C1 segment of cervical spinal cord (tissue), 14 donors: ENCODE measurements around the gene AOC1.

ENCODE experiments used
- DNase-seq, 14 donors: peaks; one replicate each; lab custom pipeline; 2025; lab: John Stamatoyannopoulos, UW

The AOC1 gene

DNA sequence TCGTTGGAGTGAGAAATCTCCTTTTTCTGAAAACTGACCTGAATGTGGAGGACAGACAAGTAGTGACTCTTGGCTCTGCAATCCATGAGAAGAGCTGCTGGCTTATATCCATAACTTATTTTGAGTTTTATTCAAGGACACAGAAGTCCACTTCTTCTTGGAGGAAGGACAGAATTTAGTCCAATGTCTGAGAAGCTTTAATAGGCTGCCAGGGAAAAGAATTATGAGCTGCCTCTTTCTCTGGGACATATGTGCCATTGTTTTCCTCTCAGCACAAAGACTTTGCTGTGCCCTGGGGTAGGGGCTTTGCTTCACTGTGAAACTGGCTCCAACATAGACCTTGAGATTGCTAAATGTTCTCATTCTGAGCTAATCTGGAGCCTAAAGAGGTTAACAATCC, 20.5 kb upstream of the AOC1 start:
- peak in 1 of 14 donors; percentile 29 for DNase-seq

DNA sequence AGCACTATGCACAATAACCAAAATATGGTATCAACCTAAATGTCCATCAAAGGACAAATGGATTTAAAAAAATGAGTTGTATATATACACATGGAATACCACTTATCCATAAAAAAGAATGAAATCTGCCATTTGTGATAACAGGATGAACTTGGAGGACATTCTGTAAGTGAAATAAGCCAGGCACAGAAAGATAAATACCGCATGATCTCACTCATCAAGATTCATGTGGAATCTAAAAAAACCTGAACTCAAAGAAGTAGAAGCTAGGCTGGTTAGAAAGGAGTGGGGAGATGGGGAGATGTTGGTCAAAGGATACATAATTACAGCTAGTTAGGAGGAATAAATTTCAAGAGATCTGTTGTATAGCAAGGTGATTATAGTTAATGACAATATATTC, 17.3 kb upstream of the AOC1 start:
- DNase-seq, result no peak

DNA sequence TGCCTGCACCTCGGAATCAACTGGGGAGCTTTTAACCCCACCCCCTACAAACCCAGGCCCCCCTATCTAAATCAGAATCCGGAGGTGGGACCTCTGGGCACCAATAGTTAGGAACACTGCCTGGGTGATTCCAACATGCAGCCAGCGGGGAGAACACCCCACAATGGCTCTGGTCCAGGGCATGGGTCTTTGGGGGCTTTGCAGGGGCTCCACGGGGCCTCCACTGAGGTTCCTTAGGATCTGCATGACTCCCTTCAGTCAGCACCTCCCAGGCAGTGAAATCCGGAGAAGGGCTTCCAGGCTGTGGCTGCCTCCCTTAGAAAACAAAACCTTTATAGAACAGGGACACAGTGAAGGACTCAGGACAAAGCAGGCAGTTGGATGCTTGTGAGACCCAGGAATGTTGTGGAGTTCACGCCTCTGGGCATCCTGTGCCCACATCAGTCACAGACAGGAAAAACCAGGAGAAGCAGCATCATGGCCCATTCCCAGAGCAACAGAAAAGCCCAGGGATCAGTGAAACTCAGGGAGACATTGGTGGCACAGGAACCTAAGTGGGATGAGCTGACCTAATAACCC, 16.5 kb upstream of the AOC1 start:
- DNase-seq, result no peak

DNA sequence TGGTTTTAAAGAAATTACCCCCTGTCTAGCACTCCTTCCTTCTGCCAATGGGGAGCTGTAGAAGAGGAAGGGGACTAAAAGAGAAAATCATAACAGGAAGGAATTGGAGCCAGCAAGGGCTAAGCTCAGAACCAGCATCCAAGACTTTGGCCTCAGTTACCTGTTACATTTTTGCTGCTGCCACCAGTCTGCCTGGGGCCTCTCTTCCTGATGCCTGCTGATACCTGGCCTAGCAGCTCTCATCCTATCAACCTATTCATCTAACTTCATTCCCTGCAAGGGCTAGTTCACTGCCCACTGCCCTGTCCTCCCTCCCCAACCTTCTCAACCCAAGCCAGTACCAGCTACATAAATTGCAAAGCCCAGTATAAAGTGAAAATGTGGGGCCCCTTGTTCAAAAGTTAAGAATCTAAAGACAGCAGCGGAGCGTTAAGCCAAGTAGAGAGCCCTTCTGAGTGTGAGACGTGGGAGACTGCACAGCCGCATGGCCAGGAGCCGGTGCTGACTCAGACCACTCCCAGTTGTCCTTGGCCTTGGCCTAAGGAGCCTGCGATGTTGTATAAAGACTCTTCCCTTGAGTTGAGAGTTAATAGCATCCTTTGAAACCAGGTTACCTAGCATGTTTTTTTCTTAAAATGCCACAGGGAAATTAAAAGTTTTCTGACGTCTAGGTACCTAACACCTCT, 13.2 kb upstream of the AOC1 start:
- DNase-seq, result no peak

DNA sequence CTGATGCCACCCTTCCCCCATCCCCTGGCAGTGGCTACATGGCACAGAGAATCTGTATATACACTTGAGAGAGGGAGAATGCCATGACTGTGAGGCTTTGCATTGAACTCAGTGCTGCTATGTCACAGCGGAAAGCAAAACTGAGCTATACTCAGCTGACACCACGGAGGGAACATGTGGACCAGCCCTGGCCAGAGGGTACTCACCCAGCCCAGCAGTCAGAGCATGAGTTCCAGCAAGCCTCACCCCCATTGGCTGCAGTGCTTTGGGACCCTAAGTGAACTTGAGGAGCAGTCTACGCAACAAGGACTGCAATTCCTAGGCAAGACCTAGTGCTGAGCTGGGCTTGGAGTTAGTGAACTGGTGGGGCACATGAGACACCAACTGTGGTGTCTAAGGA, 10.3 kb upstream of the AOC1 start:
- no peak for DNase-seq

DNA sequence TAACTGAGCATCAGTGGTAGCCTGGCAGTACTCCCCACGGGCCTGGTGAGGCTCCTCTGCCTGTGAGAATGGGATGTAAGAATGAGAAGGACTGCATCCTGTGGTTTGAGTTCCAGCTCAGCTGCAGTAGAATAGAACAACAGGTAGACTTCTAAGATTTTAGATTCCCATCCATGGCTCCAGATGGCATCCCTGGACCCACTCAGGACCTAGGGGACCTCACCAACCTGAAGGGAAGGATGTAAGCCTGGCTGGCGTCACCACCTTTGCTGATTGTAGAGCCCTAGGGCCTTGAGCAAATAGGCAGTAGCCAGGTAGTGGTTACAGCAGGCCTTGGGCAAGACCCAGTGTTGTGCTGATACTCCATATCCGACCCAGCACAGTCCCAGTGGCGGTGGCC, 9.6 kb upstream of the AOC1 start:
- DNase-seq, result no peak

DNA sequence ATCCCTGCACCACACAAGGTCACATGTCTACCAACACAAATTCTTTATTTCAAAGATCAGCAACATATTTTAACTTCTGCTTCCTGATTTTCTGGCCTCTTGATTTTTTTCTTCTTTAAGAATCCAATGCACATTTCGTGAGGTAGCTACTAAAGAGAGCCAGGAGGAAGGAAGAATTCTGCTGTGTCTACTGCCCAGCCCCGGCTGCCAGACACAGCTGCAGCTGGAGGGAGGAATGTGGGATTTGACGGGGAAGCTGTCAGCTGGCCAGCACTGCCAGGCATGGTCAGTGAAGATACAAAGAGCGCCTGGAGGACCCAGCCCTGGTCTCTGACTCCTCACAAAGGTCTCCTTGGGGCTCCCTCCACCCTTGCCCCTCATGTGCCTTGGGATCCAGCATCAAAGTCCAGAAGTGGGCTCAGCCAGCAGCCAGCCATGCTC, 6.9 kb upstream of the AOC1 start:
- peak in 6 of 14 donors; percentile 12 to 70 (median 26) for DNase-seq

DNA sequence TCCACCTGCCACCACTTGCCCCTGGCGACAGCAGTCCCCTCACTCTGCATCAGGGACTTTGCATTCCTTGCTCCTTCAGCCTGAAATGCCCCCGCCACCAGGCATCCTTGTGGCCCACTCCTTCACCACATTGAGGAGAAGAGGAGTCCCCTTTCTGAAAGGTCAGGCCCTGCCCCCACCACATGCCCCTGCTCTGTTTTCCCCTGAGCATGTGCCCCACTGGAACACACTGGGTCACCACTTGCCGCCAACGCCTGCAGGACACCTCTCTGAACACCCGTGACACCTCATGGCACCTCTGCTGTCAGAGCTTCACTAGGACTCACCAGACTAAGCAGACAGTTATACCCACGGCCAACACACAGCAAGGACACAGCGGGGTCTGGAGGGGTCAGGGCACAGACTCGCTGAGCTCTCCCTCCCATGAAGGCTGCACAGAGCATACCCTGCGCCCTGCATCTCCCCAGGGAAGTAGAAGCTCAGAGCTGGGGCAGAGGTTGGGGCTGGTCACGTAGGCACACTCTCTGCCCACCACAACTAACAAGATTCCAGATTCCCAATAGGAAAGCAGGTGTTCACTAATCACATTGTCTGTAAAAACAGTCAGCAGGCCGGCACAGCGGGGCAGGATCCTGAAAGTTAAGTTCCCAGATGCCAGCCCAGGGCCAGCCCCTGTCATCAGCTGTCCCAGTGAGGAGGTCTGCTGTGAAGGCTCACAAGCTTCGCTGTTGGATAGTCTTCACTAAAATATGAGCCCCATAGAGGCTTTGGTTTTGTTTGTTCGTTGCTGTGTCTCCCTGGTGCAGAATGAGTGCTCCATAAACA, 5.8 kb upstream of the AOC1 start:
- DNase-seq, result no peak

DNA sequence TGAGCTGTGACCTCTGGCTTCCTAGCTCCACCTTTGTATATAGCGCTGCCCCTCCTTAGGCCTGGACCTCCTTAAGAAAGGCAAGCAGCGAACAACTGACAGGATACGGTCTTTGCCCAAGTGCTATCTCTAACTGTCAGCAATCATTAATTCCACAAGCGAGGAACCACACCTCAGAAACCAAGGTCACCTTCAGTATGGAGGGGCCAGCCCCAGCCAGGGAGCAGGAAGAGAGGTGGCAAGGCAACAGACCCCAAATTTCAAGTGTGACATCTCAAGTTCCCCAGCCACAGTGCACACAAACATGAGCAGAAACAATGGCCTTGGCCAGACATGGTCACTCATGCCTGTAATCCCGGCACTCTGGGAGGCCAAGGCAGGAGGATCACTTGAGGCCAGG, 4.8 kb upstream of the AOC1 start:
- DNase-seq, result no peak

DNA sequence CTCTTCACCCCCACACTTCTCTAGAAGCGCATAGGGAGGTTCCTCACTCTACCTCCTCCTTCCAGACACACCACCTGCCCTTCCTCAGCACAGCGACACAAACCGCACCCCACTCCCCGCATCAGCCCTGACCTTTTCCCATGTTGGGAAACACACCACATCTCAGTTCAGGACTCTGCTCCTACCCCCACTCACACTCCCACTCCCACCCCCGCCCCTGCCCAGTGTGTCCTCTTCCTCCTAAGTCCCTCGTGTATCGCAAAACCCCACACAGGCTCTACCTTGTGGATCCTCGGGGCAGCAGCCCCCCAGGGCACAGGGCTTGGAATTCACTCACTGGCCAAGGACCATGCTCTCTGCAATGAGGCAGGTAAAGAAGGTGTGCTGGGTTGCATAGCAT, 4.2 kb upstream of the AOC1 start:
- no peak for DNase-seq

DNA sequence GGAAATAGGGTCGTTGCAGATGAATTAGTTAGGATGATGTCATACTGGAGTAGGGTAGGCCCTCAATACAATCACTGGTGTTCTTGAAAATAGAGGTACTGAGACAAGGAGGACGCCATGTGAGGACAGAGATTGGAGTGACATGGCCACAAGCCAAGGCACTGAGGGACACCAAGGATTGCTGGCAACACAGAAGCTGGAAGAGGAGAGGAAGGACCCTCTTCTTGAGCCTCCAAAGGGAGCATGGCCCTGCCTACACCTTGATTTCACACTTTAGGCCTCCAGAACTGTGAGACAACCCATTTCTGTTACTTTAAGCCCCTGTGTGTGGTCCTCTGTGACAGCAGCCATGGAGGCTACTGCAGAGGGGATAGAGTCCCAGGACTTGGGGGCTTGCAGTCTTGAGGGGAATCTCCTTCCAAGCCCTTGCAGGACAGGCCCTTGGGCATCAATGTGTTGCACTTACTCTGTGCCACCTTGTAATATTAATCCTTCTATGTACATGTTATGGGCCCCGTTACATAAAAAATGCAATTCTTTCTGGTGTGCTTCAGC, 3.7 kb upstream of the AOC1 start:
- DNase-seq, result no peak

DNA sequence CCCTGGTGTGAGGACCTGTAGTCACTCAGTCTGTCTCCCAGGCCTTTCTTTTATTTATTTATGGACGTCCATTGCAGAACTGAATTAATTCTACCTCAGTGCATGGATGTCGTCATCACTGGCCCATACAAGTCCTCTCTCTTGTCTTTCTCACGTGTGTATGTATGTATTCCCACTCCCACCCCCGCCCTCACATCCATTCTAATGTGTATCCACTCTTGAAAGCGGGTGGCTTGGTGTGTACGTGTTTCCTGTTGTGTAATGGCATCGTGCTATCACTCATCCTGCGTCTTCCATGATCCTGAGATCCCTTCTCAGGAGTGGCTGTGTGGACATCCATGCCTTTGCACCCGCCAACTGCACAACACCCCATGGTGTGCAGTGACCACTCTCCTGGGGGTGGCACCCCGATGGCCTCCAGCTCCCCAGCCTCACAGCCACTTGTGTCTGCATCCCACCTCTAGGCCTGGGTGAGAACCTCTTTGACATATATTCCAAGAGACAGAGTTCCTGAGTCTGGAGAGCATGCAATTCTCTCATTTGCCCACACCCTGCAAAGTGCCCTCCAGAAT, 3.0 kb upstream of the AOC1 start:
- DNase-seq, result no peak

DNA sequence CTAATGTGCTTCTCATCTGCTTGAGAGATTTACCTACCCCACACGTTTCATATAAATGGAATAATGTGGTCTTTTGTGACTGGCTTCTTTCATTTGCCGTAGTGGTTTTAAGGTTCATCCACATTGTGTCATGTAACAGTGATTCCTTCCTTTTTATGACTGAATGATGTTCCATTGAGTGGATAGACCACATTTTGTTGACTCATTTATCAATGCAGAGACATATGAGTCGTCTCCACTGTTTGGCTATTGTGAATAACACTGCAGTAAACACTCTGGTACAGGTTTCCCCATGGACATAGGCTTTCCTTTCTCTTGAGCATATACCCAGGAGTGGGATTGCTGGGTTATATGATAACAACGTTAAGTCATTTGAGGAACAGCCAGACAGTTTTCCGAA, 2.0 kb upstream of the AOC1 start:
- DNase-seq, result no peak

DNA sequence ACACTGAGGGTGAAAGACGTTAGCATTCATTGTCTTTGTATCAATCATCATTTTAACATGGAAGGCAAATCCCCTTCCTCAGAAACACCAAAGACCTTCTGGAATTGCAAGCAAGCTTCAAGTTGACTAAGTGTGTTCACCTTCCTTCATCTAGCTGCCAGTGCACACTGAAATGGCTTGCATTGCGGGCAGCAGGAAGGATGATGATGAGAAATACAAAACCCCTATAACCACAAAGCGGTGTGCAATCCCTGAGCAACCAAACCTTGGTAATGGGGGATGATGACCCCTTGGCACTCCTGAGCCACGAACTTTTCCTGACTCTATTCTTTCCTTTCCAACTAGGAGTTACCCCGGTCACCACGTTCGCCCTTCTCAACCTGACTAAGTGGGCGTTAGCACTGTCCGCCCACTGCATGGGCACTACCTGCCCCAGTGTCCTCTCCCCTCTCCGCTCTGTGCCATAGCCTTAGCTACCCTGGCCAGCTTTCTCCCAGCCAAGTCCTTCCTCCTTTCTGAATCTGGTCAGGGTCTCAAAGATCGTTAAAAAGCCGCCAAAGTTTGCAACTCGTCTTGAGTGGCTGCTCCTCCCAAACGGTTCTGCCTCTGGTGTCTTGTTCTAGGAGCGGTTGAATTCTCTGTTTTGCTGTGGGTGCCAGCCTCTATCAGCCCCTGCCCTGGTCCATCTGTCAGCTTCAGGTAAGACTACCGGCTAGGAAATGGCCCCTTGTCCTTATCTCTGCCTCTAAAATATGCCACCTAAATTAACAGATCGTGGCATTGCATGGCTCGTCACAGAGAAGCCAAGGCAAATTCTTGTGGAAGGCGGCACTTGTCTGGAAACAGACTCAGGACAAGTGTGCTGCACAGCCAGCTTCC, 586 bp upstream of the AOC1 start:
- DNase-seq, result no peak

DNA sequence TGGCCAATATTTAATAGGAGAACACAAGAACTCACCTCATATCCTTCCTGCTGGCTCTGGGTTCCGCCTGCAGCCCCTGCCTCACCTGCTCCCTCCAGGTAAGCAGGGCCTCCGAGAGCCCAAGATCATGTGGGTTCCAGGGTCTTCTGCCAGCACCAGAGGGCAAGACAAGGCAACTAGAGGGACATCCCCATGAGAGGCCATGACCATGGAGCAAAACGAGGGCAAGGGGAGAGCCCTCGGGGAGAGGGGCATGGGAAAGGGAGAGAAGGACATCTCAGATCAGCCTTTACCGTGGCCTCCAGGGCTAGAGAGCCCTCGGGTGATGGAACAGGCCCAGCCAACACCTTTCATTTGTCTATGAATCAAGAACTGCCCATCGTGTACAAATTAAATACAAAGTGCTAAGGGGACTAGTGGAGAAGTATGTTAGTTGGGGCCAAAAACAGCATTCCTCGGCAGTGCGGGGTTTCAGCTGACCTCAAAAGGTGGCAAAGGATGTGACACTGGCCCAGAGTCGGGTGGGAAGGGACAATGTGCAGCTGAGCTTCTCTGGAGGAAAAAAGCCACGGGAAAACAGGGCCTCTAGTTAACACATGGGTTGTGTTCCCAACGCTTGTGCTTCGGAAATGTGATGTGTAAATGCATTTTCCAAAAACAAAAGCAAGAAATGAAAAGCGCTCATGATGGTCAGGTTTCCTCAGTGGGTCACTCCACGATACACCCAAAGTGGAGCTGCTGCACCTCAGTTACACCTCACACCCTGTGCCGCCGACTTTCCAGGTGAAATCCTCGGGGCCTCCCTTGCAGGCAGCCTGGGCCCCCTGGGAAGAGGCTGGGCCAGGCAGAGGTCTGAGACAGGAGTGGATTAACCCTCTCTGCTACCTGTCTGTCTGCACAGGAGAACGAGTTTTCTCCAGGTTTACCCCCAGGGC, 2.0 kb downstream of the AOC1 start:
- DNase-seq, result no peak

DNA sequence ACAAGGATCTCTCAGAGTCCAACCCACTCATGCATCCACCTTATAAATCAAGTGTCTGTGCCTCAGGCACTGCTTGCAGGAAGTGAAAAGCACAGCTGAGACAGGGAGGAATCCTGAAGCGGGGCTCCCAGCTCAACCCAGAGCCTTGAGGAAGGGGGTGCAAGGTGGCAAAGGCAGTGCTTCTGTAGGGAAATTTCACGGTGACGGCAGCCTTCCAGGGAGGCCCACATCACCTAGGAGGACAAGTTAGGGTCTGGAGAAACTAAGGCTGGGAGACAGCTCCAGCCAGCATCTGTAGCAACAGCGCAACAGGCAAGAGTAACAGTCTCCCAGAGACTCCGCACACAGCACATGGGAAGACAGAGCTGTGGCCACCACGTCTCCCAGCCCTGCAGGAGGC, 2.7 kb downstream of the AOC1 start:
- DNase-seq, result no peak

DNA sequence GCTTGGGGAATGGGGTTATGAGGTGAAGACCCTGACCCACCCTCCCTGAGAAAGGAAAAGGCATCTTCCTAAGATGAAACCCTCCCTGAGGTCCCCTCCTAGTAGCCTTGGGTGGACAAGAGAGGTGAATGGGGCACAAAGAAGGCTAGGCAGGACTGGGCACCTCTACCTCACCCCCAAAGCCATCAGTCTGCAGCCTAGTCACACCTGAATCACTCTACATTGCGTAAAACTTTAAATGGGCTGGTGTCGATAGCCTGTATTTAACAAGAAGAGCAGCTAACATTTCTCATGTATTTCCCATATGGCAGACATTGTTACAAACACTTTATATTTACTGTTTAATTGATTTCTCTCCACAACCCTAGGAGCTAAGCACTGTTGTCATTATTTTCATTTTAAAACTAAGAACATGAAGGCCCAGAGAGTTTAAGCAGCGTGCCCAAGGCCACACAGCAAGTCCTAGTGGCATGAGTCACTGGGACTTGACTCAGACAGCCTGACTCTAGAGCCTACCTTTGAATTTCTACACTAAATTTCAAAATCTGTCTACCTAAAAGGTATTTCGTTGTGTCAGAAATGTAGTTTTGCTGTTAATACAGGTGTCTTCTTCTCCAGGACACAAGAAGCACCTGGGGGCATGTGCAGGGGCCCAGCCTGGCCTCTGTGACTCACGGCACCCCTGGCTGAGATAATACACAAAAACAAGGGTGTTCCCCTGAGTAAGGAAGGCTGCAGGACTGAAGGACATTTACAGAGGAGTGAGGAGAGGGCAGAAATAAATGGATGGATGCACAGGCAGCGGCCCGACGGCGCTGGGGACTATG, 3.4 kb downstream of the AOC1 start:
- no peak for DNase-seq

DNA sequence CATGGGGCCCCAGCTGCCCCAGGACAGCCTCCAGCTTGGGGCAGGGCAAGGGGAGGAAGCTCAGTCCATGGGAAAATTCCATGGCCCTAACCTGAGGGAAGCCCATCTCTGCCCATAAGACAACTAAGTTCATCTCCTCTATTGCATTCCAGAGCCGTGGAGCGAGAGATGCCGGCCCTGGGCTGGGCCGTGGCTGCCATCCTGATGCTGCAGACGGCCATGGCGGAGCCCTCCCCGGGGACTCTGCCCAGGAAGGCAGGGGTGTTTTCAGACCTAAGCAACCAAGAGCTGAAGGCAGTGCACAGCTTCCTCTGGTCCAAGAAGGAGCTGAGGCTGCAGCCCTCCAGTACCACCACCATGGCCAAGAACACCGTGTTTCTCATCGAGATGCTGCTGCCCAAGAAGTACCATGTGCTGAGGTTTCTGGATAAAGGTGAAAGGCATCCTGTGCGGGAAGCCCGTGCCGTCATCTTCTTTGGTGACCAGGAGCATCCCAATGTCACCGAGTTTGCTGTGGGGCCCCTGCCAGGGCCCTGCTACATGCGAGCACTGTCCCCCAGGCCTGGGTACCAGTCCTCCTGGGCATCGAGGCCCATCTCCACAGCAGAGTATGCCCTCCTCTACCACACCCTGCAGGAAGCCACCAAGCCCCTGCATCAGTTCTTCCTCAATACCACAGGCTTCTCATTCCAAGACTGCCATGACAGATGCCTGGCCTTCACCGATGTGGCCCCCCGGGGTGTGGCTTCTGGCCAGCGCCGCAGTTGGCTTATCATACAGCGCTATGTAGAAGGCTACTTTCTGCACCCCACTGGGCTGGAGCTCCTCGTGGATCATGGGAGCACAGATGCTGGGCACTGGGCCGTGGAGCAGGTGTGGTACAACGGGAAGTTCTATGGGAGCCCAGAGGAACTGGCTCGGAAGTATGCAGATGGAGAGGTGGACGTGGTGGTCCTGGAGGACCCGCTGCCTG, 4.3 kb downstream of the AOC1 start:
- DNase-seq, result no peak
